ENCODE results near the gene ADGRD1.

The ADGRD1 gene

GRCh38 chr12:131082290-131083194, 128.8 kb downstream of the ADGRD1 start:
- H3K27ac ChIP-seq (ENCODE audit: low read length), result no peak overlapping the region
- no peak overlapping the region for H2AFZ ChIP-seq (ENCODE audit: low read depth, low read length)
- no peaks in the 10 kb centered on the region for H3K9me3 ChIP-seq (ENCODE audit: insufficient read depth, low read length, severe bottlenecking)
- H3K4me3 ChIP-seq (ENCODE audit: low read depth in 1 of 2, low read length in 2 of 2), result no peak overlapping the region
- no peak overlapping the region for H3K4me2 ChIP-seq (ENCODE audit: insufficient read depth, low read length)
- H3K9ac ChIP-seq (ENCODE audit: low read depth, low read length), result no peak overlapping the region
- no peaks in the 10 kb centered on the region for H3K79me2 ChIP-seq (ENCODE audit: insufficient read depth, low read length)
- peaks cover 3% of the 10 kb centered on the region for H3K27me3 ChIP-seq (ENCODE audit: insufficient read depth, low read length, poor library complexity)
- no peaks in the 10 kb centered on the region for H4K20me1 ChIP-seq (ENCODE audit: insufficient read depth, low read length)
- DNase-seq (no peak), ATAC-seq (ENCODE audit: insufficient read depth, low read depth) (no peak)
- H3K4me1 ChIP-seq (ENCODE audit: insufficient read depth, low read length), result no peaks in the 10 kb centered on the region
- no peak for TF ChIP-seq EZH2 (IDR thresholded peaks at IDR 0.05; ENCODE audit: borderline replicate concordance, low read depth, low read length, severe bottlenecking)
- TF ChIP-seq, protein P1, sequence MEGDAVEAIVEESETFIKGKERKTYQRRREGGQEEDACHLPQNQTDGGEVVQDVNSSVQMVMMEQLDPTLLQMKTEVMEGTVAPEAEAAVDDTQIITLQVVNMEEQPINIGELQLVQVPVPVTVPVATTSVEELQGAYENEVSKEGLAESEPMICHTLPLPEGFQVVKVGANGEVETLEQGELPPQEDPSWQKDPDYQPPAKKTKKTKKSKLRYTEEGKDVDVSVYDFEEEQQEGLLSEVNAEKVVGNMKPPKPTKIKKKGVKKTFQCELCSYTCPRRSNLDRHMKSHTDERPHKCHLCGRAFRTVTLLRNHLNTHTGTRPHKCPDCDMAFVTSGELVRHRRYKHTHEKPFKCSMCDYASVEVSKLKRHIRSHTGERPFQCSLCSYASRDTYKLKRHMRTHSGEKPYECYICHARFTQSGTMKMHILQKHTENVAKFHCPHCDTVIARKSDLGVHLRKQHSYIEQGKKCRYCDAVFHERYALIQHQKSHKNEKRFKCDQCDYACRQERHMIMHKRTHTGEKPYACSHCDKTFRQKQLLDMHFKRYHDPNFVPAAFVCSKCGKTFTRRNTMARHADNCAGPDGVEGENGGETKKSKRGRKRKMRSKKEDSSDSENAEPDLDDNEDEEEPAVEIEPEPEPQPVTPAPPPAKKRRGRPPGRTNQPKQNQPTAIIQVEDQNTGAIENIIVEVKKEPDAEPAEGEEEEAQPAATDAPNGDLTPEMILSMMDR (IDR thresholded peaks at IDR 0.05; ENCODE audit: borderline replicate concordance, extremely low read depth, low read length, poor library complexity, severe bottlenecking), result no peak
- no peaks in the 10 kb centered on the region for H3K36me3 ChIP-seq (ENCODE audit: insufficient read depth, low read length)

- H3K9me3 ChIP-seq (ENCODE audit: insufficient read depth, low read length, severe bottlenecking), result no peaks in the 10 kb centered on the region
- H4K20me1 ChIP-seq (ENCODE audit: insufficient read depth, low read length), result no peaks in the 10 kb centered on the region; the same call in 1 of the 2 replicates
- no peaks in the 10 kb centered on the region for H3K36me3 ChIP-seq (ENCODE audit: insufficient read depth, low read length)
- TF ChIP-seq EZH2 (IDR thresholded peaks at IDR 0.05; ENCODE audit: borderline replicate concordance, low read depth, low read length, severe bottlenecking), result no peak
- TF ChIP-seq, protein P1 (IDR thresholded peaks at IDR 0.05; ENCODE audit: borderline replicate concordance, extremely low read depth, low read length, poor library complexity, severe bottlenecking), result no peak
- peaks cover 3% of the 10 kb centered on the region for H3K27me3 ChIP-seq (ENCODE audit: insufficient read depth, low read length, poor library complexity)
- no peak overlapping the region for H3K4me3 ChIP-seq (ENCODE audit: low read depth in 1 of 2, low read length in 2 of 2)
- no peak overlapping the region for H3K9ac ChIP-seq (ENCODE audit: low read depth, low read length)
- no peak overlapping the region for H2AFZ ChIP-seq (ENCODE audit: low read depth, low read length)
- no peak overlapping the region for H3K4me2 ChIP-seq (ENCODE audit: insufficient read depth, low read length)
- no peaks in the 10 kb centered on the region for H3K79me2 ChIP-seq (ENCODE audit: insufficient read depth, low read length)
- no peak for ATAC-seq (ENCODE audit: insufficient read depth, low read depth)
- H3K4me1 ChIP-seq (ENCODE audit: insufficient read depth, low read length), result no peaks in the 10 kb centered on the region
- H3K27ac ChIP-seq (ENCODE audit: low read length), result no peak overlapping the region
- DNase-seq, result no peak
Observed at GRCh38 chr12:131084341-131085011, 130.8 kb downstream of the ADGRD1 start.

- TF ChIP-seq EZH2 (IDR thresholded peaks at IDR 0.05; ENCODE audit: borderline replicate concordance, low read depth, low read length, severe bottlenecking), result no peak
- TF ChIP-seq, protein P1 (IDR thresholded peaks at IDR 0.05; ENCODE audit: borderline replicate concordance, extremely low read depth, low read length, poor library complexity, severe bottlenecking), result no peak
- Histone ChIP-seq H3K9ac (ENCODE audit: low read depth, low read length) (no peak overlapping the region), H2AFZ (ENCODE audit: low read depth, low read length) (no peak overlapping the region), H3K4me3 (ENCODE audit: low read depth in 1 of 2, low read length in 2 of 2) (no peak overlapping the region), H3K27ac (ENCODE audit: low read length) (no peak overlapping the region), H3K79me2 (ENCODE audit: insufficient read depth, low read length) (no peaks in the 10 kb centered on the region), H3K9me3 (ENCODE audit: insufficient read depth, low read length, severe bottlenecking) (no peaks in the 10 kb centered on the region), H3K36me3 (ENCODE audit: insufficient read depth, low read length) (no peaks in the 10 kb centered on the region), H3K4me1 (ENCODE audit: insufficient read depth, low read length) (no peaks in the 10 kb centered on the region), H4K20me1 (ENCODE audit: insufficient read depth, low read length) (no peaks in the 10 kb centered on the region; the same call in 1 of the 2 replicates), H3K27me3 (ENCODE audit: insufficient read depth, low read length, poor library complexity) (peaks cover 3% of the 10 kb centered on the region), H3K4me2 (ENCODE audit: insufficient read depth, low read length) (no peak overlapping the region)
- DNase-seq, result peak; percentile 2
- ATAC-seq (ENCODE audit: insufficient read depth, low read depth), result no peak
Observed at GRCh38 chr12:131085125-131085815, 131.6 kb downstream of the ADGRD1 start.

Data from DND-41 (cell line).